Calu3 (cell line): Measurements from ENCODE around the gene TENM3. TPM values are rescaled to one million over a fixed set of nuclear protein-coding genes. Genes with fewer than 3 reads are reported as not detected.

Experiments
- BruUV-seq: library from RNA; stranded (reverse); fragments of 400-500 nt; replicated peaks from 2 replicates; lab custom pipeline; 2021; lab: Mats Ljungman, UMichigan
- CTCF ChIA-PET: fragments of 300-600 bp; sonication (Branson Sonifier 250); formaldehyde crosslinking; loops from one replicate; lab custom pipeline; 2022; ENCODE audit warnings: antibody characterized with exemption; lab: Charles Lee
- DNase-seq: peaks from one replicate; pipeline ENCODE4 v3.0.0; 2022
- H3K27ac Mint-ChIP-seq: one replicate; pipeline ENCODE4 v1.8.0; 2022; ENCODE audit warnings: mixed read lengths; ENCODE audit not compliant: unreplicated experiment
- H3K27me3 Mint-ChIP-seq: one replicate; pipeline ENCODE4 v1.8.0; 2022; ENCODE audit warnings: mixed read lengths; ENCODE audit not compliant: unreplicated experiment
- H3K36me3 Mint-ChIP-seq: one replicate; pipeline ENCODE4 v1.8.0; 2022; ENCODE audit warnings: mild to moderate bottlenecking, moderate library complexity, mixed read lengths; ENCODE audit not compliant: insufficient read depth, unreplicated experiment
- H3K4me1 Mint-ChIP-seq: one replicate; pipeline ENCODE4 v1.8.0; 2022; ENCODE audit warnings: mild to moderate bottlenecking, low read depth, mixed read lengths; ENCODE audit not compliant: unreplicated experiment
- H3K4me3 Mint-ChIP-seq: one replicate; pipeline ENCODE4 v1.8.0; 2022; ENCODE audit warnings: mild to moderate bottlenecking, low read depth, moderate library complexity, mixed read lengths; ENCODE audit not compliant: unreplicated experiment
- H3K9me3 Mint-ChIP-seq: one replicate; pipeline ENCODE4 v1.8.0; 2022; ENCODE audit warnings: low read depth, mixed read lengths; ENCODE audit not compliant: unreplicated experiment
- CTCF ChIP-seq: fragments of 200-600 bp; IDR thresholded peaks from one replicate; pipeline ENCODE4 v1.8.0; 2022; ENCODE audit warnings: antibody characterized with exemption; ENCODE audit not compliant: unreplicated experiment
- intact Hi-C: fragments of 100-400 bp; cut with micrococcal nuclease; formaldehyde crosslinking; loops from one replicate; pipeline ENCODE4 v1.10.0; 2022; ENCODE audit not compliant: unreplicated experiment
- total RNA-seq: library from RNA; stranded (reverse); gene quantifications from 2 replicates; pipeline ENCODE4 v1.2.3, GENCODE V29; 2022

Gene TENM3
- total RNA-seq, 1 experiment from 2014 or later, result 5.9 TPM

- no peaks in the 10 kb centered on the region for H3K36me3 Mint-ChIP-seq
- H3K27me3 Mint-ChIP-seq, result no peaks in the 10 kb centered on the region
- no peak for TF ChIP-seq CTCF
- no peak overlapping the region for H3K4me3 Mint-ChIP-seq
- DNase-seq, result no peak
- CTCF ChIA-PET, result no interaction called here
- no TSS peak for BruUV-seq
- H3K9me3 Mint-ChIP-seq, result no peaks in the 10 kb centered on the region
- H3K27ac Mint-ChIP-seq, result no peak overlapping the region
- intact Hi-C loops, result no loop called here
- H3K4me1 Mint-ChIP-seq, result no peaks in the 10 kb centered on the region
Measured at GRCh38 chr4:182213004-182213403, 30.2 kb upstream of the TENM3 start.

GRCh38 chr4:182215148-182215547, 28.1 kb upstream of the TENM3 start:
- Mint-ChIP-seq H3K36me3 (no peaks in the 10 kb centered on the region), H3K27me3 (no peaks in the 10 kb centered on the region), H3K4me1 (no peaks in the 10 kb centered on the region), H3K4me3 (no peak overlapping the region), H3K27ac (no peak overlapping the region), H3K9me3 (no peaks in the 10 kb centered on the region)
- TF ChIP-seq CTCF, result no peak
- BruUV-seq, result no TSS peak
- CTCF ChIA-PET, result no interaction called here
- DNase-seq, result no peak
- intact Hi-C loops, result no loop called here

GRCh38 chr4:182216005-182216404, 27.2 kb upstream of the TENM3 start:
- Mint-ChIP-seq H3K9me3 (no peaks in the 10 kb centered on the region), H3K36me3 (no peaks in the 10 kb centered on the region), H3K27ac (no peak overlapping the region), H3K4me3 (no peak overlapping the region), H3K27me3 (no peaks in the 10 kb centered on the region), H3K4me1 (no peaks in the 10 kb centered on the region)
- CTCF ChIA-PET, result no interaction called here
- no peak for DNase-seq
- TF ChIP-seq CTCF, result no peak
- BruUV-seq, result no TSS peak
- intact Hi-C loops, result no loop called here

- H3K27me3 Mint-ChIP-seq, result no peaks in the 10 kb centered on the region
- H3K4me1 Mint-ChIP-seq, result peaks cover 9% of the 10 kb centered on the region
- CTCF ChIA-PET, result no interaction called here
- no TSS peak for BruUV-seq
- no peaks in the 10 kb centered on the region for H3K36me3 Mint-ChIP-seq
- intact Hi-C loops, result no loop called here
- no peak for TF ChIP-seq CTCF
- no peaks in the 10 kb centered on the region for H3K9me3 Mint-ChIP-seq
- H3K27ac Mint-ChIP-seq, result no peak overlapping the region
- no peak for DNase-seq
- no peak overlapping the region for H3K4me3 Mint-ChIP-seq
Measured at GRCh38 chr4:182219411-182220056, 23.7 kb upstream of the TENM3 start.
